Fibroblast of skin of left quadriceps (primary cell): ENCODE data around the gene EFEMP1.
"Not testable (repeated sequence)": the region's sequence is repeated elsewhere in the genome, so short reads cannot be mapped to it uniquely, and the experiment has no call there.

Source experiments
- DNase-seq, 2 experiments: peaks; one replicate each; pipeline ENCODE4 v3.0.0-alpha.2; 2013; ENCODE audit warnings: low read depth in 2 of 2

Gene EFEMP1

DNA sequence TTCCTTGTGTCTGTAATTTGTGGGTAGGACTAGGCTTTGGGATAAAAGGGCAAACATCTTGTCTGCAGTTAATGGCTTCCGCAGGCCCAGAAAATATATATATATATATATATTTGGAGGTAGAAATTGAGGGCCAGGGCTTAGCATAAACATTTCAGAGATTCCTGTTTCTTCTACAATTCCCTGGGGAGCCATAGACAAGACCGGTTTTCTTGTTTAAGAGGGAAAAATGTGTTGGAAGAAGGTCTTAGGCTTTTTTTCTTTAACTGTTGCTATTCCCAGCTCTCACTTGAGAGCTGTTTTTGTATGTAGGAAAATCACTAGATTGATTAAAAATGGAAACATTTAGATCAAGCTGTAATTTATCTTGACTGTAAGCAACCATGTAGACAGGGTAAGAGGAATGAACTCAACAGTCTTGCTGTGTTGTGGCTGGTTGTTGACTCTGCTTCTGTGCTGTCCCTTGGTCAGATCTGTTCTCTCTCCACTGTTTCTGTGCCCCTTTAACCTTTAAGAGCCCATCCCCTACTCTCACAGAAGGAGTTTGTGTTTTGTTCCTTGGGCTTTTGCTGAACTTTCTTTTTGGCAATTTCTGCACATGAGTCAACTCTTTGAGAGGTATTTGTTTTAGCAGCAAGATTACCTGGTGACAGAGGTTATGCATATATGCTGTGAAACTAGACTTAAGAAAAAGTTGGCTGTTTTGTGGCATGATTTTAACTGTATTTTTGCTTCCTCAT, 58.3 kb downstream of the EFEMP1 start:
- DNase-seq = peak; percentile 74 to 76

DNA sequence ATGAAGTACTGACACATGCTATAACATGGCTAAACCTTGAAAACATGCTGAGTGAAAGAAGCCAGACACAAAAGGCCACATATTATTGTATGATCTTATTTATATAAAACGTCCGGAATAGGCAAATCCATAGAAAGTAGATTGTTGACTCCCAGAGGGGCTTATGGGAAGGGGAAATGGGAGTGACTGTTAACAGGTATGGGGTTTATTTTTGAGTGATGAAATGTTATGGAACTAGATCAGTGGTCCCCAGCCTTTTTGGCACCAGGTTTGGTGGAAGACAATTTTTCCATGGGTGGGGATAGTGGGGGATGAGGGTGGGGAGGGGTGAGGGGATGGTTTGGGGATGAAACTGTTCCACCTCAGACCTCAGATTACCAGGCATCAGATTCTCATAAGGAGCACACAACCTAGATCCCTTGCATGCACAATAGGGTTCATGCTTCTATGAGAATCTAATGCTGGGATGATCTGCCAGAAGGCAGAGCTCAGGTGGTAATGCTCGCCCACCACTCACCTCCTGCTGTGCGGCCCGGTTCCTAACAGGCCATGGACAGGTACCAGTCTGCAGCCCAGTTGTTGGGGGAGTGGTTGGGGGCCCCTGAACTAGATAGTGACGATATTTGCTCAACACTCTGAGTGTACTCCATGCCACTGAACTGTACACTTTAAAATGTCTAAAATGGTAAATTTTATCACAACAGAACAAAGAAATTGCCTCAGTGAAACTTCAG, 59.1 kb downstream of the EFEMP1 start:
- no peak for DNase-seq

DNA sequence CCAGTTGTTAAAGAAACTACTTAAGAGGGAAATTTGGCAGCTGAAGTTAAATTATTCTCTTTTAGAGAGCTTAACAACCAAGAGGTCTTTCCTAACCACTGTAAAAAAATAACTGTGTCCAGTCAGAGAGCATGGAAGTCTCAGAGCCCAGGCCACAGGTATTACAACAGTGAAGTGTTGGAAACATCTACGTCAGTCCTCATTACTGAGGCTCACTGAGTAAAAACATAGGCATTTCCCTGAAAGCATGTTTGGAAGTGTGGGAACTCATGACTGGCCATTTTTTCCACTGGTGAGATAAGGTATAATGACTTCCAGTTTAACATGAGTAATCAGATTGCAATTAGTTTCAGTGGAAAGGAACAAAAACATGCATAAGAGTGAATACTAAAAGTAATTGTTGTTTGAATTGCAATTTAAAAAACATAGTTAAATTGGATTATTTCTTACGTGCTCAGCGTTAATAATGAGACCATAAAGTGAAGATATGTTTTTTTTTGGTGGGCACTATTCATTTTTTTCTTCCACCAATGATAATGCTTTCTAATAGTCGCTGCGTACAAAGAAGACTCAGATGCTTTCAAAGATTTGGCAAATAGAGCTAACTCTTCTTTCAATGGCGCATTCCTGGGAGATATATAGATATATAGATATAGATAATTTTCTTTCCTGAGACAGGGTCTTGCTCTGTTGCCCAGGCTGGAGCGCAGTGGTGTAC, 60.8 kb downstream of the EFEMP1 start:
- peak; percentile 99 for DNase-seq

DNA sequence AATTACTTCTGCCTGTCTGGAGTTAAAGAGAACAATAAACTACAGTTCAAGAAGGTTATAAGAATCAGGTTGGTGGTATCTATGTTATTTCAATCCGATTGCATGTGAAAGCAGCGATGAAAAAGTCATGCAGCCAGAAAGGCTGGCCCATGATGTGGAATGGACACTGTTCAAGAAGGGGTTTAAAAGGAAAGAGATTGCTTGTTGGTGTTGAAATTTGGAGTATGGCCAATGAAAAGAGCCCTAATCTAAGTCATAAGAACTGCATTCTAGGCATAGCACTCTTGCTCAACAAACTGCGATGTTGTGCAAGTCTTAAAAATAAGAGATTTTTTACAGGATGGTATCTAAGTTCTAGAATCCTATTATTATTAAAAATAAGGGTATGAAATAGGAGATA, 61.3 kb downstream of the EFEMP1 start:
- DNase-seq = peak; percentile 94

DNA sequence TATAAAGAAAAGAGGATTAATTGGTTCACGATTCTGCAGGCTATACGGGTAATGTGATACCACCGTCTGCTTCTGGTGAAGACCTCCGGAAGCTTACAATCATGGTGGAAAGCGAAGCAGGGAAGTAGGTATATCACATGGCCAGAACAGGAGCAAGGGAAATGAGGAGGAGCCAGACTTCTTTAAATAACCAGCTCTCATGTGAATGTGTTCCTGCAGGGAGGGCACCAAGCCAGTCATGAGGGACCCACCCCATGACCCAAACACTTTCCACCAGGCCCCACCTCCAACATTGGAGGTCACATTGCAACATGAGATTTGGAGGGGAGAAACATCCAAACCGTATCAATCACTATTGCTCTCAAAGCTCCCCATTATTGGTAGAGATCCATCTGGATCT, 61.8 kb downstream of the EFEMP1 start:
- no peak for DNase-seq

DNA sequence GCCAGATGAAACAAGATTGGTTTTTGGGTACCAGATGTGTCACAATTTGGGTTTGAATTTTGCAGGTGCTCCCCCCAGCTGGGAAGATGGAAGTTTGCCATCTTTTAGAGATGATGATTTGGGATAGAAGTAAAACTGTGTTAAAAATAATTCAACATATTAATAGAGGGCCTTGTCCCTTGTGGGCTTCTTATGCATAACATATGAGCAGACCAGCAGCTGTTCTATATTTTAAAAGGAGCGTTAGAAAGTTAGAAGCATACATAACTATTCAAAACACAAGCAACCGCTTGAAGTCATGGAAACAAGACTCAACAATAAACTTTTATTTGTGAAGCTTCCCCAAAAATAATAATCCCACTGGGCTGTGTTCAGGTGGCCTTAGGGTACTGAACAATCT, 62.8 kb downstream of the EFEMP1 start:
- DNase-seq = no peak

DNA sequence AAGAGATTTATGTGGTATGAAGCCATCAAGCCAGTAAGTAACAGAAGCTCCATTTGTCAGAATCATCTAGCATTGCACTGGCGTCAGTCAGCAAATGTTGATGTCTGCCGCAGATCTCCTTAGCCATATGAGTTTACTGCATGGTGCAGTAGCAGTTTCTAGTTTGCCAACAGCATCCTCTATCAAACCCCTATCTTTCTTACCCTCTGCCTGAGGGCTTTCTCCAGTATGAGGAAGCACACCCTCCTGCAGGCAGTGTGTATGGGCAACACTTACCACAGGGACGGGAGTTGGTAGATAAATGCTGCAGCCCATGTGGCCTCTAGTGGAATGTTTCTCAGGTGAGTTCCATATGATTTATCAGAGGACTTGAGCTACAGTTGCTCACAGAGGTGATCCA, 63.7 kb downstream of the EFEMP1 start:
- no peak for DNase-seq

DNA sequence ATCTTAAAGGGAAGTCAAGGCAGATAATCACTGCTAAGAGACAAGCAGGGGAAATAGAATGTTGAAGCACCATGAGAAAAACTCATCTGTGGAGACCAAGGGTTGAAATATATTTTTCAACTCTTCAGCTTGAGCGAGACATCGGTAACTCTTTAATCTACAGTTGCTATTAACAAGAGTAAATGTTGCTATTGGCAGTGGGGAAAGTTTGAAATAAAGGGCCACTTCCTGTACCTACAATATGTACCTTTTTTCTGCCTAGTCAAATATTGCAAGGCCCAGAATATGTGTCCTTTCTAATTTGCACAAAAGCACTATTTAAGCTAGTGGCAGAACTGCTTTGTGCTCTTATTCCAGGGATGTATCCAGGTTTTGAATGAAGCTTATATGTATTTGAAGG, 65.8 kb downstream of the EFEMP1 start:
- no peak for DNase-seq

DNA sequence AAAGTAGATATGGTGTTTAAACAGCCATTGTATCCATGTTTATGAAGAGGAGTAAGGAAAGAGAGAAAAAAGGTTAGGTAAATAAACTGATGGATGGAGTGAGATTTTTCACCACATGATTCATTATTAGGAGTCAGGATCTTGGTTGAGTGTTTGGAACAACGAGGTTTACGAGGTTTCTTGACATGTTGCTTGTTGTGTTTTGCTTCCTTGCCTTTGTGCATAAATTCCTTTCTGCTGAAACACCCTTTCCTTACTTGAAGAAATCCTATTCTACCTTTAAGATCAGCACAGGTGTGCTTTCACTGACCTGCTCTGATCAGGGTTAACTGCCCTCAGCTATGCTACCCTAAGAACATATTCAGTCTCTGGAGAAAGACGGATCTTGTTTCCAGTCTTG, 66.6 kb downstream of the EFEMP1 start:
- DNase-seq = no peak

DNA sequence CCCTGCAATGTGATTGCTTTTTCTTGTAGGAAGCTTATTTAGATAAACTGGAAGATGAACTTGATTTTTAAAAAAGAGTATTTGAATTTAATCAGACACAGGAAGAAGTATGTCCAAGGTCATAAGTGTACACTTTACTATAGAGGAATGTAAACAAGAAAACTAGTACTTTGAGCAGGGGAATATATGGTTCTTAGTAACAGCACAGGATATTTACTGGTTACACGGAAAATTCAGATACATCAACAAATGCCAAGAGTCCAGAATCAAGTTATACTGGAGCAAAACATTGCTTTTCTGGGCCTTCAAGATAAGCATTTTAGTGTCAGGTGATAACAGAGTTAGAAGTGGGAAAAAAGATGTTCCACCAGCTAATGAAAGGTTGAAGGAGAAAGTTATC, 75.5 kb downstream of the EFEMP1 start:
- DNase-seq = no peak

DNA sequence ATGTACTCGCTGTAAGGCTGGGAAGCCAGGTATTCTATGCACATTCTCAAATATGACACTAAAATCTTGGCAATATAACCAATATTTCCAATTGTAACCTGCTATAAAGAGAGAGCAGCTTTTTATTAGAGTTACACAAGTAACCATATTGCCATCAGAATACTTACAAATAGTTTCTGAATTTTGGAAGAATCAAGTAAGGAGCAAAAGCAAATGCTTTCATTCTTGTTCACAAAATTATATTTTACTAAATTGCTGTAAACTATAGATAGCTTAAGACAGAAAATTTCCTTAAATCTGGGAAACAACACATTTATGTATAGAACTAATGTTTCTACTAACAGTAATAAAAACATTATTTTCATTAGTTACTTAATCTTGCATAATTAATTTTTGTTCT, 77.2 kb downstream of the EFEMP1 start:
- DNase-seq = no peak

DNA sequence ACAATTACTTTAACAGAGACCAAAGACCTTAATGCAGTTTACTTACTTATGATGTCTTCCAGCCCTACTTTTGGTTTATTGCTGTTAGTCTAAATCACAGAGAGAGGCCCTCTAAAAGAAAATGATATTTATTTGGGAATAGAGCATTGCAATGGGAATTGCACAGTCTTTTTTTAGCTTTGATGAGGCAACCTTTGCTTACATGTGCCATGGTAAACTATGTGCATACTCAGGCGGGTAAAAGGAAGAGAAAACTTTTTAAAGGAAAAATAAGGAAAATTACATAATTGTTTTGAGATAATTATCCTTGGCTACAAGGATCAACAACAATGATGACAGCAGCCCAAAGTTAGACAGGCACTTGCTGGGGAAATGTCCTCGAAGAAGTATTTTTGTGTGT, 78.6 kb downstream of the EFEMP1 start:
- no peak for DNase-seq

DNA sequence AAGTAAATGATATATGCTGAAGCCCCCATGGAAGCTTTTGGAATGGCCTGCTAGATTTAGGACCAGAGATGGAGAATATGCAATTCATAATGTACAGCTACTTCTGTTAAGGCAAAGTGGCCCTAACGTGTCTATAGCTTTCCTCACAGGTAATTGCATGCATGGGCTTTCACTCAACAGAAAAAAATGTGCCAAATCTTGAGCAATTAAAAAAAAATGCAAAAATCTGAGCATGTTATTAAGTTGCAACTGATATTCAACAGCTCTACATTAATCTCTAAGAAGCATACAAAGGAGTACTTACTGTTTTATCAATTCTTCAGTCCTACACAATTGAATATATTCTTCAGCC, 79.6 kb downstream of the EFEMP1 start:
- no peak for DNase-seq

DNA sequence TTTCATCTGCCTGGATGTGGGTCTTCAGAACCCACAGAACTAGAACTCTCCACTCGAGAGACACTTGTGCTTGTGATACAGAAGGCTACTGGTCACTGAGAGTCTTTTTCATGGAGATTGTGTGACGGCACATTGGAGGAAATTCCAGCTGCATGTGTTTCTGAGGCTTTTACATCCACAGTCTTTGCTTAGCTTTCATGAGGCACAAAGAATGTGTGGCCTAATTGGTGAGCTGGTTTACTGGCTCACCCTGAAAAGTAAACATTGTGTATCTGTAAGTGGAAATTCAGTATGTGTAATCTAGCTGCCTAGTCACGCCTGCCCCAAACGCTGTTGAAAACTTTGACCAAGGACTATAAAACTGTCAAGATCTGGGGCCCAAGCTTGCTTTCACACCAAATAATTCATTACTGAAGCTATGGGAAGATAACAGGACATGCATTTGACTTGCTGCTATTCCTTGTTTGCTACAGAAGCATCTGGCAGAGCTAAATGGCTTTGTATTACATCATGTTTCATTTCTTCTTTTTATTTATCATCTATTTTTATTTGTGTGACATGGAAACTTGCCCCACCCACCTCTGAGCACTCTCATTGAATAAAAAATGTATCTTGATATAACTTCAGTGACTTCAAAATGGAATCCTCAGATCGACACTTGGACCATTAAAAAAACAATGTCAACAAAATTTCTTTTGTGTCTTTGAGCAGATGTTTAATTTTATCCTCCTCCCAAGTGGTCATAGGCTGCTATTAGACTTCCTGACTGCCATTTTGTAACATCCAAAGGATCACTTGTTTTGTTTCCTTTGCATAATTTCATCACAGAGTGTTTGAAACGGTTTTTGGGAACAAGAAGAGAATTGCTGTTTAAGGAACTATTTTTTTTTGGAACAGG, 80.2 kb downstream of the EFEMP1 start:
- DNase-seq = peak; percentile 99

DNA sequence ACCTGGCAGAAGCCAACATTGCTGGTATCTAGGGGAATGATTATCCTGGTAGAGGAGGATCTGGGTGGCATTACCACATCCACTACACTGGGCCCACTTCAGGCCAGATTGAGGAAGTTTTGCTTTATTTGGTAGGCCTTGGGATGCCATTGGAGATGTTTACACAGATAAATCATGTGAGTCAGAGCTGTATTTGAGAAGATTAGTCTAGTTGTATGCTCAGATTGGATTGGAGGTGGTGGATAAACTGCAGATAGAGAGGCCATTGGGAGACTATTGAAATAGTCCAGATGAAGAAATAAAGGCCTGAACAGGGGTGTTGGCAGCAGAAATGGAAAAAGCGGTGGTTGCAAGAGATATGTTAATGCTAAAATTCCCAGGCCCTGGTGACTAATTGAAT, 81.5 kb downstream of the EFEMP1 start:
- DNase-seq = no peak

DNA sequence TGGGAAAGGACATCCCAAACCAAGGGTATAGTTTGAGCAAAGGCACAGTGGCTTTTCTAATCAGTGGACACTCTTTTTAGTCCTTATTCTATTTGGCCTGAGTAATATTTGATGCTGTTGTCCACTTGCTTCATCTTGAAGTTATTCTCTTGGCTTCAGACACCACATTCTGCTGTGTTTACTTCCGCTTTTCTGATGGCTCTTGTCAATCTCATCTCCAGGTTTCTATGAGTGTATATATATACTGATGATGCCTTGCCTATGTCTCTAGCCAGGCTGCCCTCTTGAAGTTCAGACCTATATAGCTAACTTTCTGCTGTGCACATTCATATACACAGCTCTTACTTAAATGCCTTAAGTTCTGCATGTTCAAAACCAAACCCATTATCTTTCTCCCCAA, 83.1 kb downstream of the EFEMP1 start:
- DNase-seq = no peak

DNA sequence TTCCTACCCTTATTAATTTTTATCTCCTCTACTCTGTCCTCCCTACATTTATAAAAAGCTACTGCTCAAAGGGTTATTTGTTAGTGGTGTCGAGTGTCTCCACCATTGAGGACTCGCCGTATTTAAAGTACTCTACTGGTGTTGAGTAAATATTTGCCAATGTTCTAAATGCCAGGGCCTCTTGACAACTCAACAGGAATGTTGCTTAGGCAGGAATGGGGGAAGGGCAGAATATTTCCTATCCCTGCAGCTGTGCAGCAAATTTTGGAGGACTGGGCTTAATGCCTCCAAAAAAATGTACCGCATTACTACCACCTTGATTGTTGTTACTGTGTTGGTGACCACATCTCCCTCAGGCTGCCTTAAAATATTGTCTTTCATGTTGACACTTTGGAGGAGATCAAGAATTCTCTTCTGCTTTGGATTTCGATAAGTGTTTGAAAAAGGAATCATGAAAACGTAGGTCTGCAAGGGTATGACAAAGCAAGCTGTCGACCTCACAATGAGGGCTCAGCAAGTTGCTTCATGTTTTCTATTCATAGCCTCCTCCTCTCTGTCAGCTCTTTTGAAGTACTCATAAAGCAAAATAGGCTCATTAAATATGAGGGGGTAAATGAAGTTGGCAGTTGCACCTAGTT, 84.3 kb downstream of the EFEMP1 start:
- no peak for DNase-seq

DNA sequence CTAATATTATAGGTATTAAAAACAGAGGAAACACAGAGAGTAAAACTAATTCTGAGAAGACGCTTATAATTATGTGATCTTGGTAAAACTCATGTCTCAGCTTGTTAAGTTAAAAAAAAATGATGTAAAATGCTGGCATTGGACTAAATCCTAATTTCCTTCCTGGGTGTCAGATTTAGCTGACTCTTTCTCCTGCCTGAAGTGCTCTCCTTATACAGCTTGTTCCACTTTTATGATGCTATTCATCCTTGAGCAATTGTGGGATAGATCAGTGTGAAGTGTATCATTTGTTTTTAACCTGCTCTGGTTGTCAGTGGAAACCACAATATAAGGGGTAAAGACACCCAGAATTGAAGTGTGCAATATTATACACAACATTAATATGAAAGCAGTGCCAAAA, 84.9 kb downstream of the EFEMP1 start:
- no peak for DNase-seq

DNA sequence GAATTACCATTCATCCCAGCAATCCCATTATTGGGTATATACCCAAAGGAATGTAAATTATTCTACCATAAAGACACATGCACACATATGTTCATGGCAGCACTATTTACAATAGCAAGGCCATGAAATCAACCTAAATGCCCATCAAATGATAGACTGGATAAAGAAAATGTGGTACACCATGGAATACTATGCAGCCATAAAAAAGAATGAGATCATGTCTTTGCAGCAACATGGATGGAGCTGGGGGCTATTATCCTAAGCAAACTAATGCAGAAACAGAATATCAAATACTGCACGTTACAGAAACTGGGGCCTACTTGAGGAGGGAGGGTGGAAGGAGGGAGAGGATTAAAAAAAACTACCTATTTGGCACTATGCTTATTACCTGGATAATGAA, 85.5 kb downstream of the EFEMP1 start:
- DNase-seq = not testable (repeated sequence)

DNA sequence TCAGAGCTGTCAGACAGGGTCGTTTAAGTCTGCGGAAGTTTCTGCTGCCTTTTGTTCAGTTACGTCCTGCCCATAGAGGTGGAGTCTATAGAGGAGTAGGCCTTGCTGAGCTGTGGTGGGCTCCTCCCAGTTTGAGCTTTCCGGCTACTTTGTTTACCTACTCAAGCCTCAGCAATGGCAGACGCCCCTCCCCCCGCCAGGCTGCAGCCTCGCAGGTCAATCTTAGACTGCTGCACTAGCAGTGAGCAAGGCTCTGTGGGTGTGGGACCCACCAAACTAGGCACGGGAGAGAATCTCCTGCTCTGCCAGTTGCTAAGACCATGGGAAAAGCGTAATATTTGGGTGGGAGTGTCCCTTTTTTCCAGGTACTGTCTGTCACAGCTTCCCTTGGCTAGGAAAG, 86.5 kb downstream of the EFEMP1 start:
- DNase-seq = no peak

DNA sequence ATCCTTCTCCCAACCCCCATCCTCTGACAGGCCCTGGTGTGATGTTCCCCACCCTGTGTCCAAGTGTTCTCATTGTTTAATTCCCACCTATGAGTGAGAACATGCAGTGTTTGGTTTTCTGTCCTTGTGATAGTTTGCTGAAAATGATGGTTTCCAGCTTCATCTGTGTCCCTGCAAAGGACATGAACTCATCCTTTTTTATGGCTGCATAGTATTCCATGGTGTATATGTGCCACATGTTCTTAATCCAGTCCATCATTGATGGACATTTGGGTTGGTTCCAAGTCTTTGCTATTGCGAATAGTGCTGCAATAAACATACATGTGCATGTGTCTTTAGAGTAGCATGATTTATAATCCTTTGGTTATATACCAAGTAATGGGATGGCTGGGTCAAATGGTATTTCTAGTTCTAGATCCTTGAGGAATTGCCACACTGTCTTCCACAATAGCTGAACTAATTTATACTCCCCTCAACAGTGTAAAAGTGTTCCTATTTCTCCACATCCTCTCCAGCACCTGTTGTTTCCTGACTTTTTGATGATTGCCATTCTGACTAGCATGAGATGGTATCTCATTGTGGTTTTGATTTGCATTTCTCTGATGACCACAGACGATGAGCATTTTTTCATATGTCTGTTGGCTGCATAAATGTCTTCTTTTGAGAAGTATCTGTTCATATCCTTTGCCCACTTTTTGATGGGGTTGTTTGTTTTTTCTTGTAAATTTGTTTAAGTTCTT, 91.7 kb downstream of the EFEMP1 start:
- not testable (repeated sequence) for DNase-seq
